Parathyroid adenoma (tissue), 2 donors: ENCODE results near the gene MSX1.

ENCODE experiments used
- H2AFZ ChIP-seq: fragments of 300-600 bp; sonication (generic); one replicate; pipeline ENCODE4 v1.7.0; 2017; ENCODE audit warnings: antibody characterized with exemption, mild to moderate bottlenecking
- H3K27ac ChIP-seq: fragments of 300-600 bp; sonication (generic); one replicate; pipeline ENCODE4 v1.7.0; 2017
- H3K27me3 ChIP-seq: fragments of 300-600 bp; sonication (generic); one replicate; pipeline ENCODE4 v1.7.0; 2017; ENCODE audit warnings: low read length; ENCODE audit not compliant: control insufficient read depth, insufficient read depth
- H3K36me3 ChIP-seq: fragments of 300-600 bp; sonication (generic); one replicate; pipeline ENCODE4 v1.7.0; 2017; ENCODE audit warnings: low read length; ENCODE audit not compliant: control insufficient read depth, insufficient read depth
- H3K4me1 ChIP-seq: fragments of 300-600 bp; sonication (generic); one replicate; pipeline ENCODE4 v1.7.0; 2017; ENCODE audit warnings: control low read depth
- H3K4me2 ChIP-seq: fragments of 300-600 bp; sonication (generic); one replicate; pipeline ENCODE4 v1.7.0; 2017; ENCODE audit warnings: low read length
- H3K4me3 ChIP-seq: fragments of 300-600 bp; sonication (generic); one replicate; pipeline ENCODE4 v1.7.0; 2017; ENCODE audit warnings: low read depth, low read length
- H3K79me2 ChIP-seq: fragments of 300-600 bp; sonication (generic); one replicate; pipeline ENCODE4 v1.7.0; 2017; ENCODE audit warnings: control low read depth
- H3K9ac ChIP-seq: fragments of 300-600 bp; sonication (generic); one replicate; pipeline ENCODE4 v1.7.0; 2017; ENCODE audit warnings: mild to moderate bottlenecking
- H3K9me3 ChIP-seq: fragments of 300-600 bp; sonication (generic); one replicate; pipeline ENCODE4 v1.7.0; 2017; ENCODE audit warnings: low read length; ENCODE audit not compliant: control insufficient read depth
- TF ChIP-seq, protein P1 (sequence below): fragments of 300-600 bp; sonication (generic); IDR thresholded peaks from one replicate; pipeline ENCODE4 v1.7.0; 2017; ENCODE audit warnings: antibody characterized with exemption, mild to moderate bottlenecking
- donor health status: primary hyperparathyroidism.

MSX1 gene

DNA sequence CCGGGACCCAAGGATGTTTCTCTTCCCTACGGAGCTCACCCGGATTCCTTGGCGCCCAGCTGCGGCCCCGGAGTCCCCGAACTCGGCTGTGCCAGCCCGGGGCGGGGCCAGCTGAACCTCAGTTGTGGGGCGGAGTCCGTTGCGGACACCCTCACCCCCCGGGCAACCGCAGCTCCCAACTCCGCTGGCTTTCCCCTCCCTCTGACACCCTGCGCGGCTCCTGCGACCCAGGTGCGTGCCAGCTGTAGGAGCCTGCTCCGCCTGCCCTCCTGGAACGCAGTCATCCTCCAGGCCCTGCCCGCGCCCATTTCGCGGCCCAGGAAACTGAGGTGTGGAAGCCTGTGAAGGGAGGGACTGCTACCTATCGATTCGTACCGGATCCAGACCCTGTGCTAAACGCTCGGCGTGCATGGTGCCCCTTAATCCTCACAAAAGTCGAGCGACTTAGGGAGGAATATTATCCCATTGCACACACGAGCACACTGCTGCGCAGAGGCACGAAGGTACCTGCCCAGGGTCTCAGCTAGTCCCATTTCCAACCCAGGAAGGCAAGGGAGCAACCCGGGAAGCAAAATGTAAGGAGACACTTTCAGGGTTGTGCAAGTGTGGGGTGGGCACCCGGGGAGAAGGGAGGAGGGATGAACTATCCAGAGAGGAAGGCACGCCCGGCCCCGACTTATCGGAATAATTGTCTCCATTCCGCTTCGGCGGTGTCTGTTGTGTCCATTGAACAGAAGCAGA is 12.3 kb downstream of the MSX1 start:
- TF ChIP-seq, protein P1, sequence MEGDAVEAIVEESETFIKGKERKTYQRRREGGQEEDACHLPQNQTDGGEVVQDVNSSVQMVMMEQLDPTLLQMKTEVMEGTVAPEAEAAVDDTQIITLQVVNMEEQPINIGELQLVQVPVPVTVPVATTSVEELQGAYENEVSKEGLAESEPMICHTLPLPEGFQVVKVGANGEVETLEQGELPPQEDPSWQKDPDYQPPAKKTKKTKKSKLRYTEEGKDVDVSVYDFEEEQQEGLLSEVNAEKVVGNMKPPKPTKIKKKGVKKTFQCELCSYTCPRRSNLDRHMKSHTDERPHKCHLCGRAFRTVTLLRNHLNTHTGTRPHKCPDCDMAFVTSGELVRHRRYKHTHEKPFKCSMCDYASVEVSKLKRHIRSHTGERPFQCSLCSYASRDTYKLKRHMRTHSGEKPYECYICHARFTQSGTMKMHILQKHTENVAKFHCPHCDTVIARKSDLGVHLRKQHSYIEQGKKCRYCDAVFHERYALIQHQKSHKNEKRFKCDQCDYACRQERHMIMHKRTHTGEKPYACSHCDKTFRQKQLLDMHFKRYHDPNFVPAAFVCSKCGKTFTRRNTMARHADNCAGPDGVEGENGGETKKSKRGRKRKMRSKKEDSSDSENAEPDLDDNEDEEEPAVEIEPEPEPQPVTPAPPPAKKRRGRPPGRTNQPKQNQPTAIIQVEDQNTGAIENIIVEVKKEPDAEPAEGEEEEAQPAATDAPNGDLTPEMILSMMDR = no peak
- H3K4me3 ChIP-seq = no peak overlapping the region
- no peak overlapping the region for H3K4me2 ChIP-seq
- H3K36me3 ChIP-seq = no peaks in the 10 kb centered on the region
- H3K79me2 ChIP-seq = no peaks in the 10 kb centered on the region
- no peaks in the 10 kb centered on the region for H3K4me1 ChIP-seq
- no peak overlapping the region for H3K9ac ChIP-seq
- no peak overlapping the region for H2AFZ ChIP-seq
- H3K9me3 ChIP-seq = no peaks in the 10 kb centered on the region
- peaks cover 32% of the 10 kb centered on the region for H3K27me3 ChIP-seq
- H3K27ac ChIP-seq = no peak overlapping the region

DNA sequence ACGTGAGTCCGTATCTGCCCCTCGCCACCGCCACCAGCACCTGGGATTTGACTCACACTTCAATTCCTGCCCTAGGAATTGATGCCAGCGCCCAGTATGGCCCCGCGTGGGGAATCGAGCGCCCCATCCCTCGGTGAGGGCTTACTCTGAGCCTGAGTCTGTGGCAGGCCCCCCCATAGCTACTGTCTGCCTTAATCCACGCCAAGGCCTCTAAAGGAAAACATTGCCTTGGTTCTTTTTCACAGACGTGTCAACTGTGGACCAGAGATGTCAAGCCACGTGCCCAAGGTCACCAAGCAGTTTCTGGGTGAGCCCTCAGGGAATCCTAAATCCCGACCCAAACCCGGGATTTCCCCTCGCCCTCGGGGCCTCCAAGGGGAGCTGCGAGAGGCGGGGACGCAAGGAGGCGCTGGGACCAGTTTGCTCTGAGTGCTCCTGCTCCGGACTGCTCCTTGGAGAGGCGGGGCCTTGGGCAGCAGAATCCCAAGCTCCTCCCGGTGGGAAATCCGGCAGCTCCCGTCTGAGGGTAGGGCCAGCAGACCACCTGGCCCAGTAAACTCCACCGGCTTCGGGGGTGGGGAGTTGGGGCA is 12.9 kb downstream of the MSX1 start:
- H2AFZ ChIP-seq = no peak overlapping the region
- H3K9ac ChIP-seq = no peak overlapping the region
- H3K79me2 ChIP-seq = no peaks in the 10 kb centered on the region
- H3K4me3 ChIP-seq = no peak overlapping the region
- no peak overlapping the region for H3K27ac ChIP-seq
- peaks cover 30% of the 10 kb centered on the region for H3K27me3 ChIP-seq
- TF ChIP-seq, protein P1 = no peak
- H3K4me1 ChIP-seq = no peaks in the 10 kb centered on the region
- H3K4me2 ChIP-seq = no peak overlapping the region
- H3K9me3 ChIP-seq = no peaks in the 10 kb centered on the region
- H3K36me3 ChIP-seq = no peaks in the 10 kb centered on the region

DNA sequence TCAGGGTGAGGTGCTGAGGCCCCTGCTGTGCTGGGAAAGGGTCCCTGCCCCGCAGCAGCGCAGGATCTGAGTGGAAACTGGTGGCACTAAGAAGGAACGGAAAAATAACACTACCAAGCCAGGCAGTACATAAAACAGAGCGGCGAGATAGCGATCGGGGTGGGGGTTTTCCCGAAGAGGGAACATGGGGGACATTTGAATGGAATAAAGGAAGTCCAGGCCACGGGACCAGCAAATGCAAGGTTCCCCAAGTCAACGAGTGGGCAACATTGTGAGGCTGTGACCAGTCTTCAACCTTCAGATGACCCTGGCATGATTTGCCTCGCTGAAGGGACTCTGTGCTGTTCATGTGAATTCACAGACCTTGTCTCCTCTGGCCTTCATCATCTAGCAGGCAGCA is 13.7 kb downstream of the MSX1 start:
- Histone ChIP-seq H2AFZ (no peak overlapping the region), H3K4me3 (no peak overlapping the region), H3K79me2 (no peaks in the 10 kb centered on the region), H3K4me2 (no peak overlapping the region), H3K9ac (no peak overlapping the region), H3K27ac (no peak overlapping the region), H3K36me3 (no peaks in the 10 kb centered on the region), H3K9me3 (no peaks in the 10 kb centered on the region), H3K4me1 (no peaks in the 10 kb centered on the region), H3K27me3 (peaks cover 27% of the 10 kb centered on the region)
- TF ChIP-seq, protein P1 = no peak

DNA sequence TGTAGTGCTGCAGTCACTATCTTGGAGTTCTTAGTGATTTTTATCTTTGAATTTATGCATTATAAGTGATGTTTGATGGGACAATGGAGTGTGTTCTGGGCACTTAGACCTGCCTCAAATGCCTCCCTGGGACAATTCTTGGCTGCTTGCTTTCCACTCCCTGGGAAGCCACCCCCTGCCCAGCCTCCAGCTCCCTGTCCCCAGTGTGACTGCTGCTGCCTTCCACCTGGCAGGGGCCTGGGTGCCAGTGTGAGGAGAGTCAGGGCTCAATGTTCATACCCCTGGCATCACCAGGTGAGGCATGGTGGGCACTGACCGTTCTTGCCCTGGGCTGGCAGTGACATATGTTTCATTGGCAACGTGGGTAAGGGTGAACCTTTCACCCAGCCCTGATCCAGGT is 14.8 kb downstream of the MSX1 start:
- Histone ChIP-seq H3K27ac (no peak overlapping the region), H3K4me1 (no peaks in the 10 kb centered on the region), H3K36me3 (no peaks in the 10 kb centered on the region), H3K9me3 (no peaks in the 10 kb centered on the region), H3K27me3 (peaks cover 20% of the 10 kb centered on the region), H3K4me2 (no peak overlapping the region), H3K79me2 (no peaks in the 10 kb centered on the region), H3K4me3 (no peak overlapping the region), H3K9ac (no peak overlapping the region), H2AFZ (no peak overlapping the region)
- TF ChIP-seq, protein P1 = no peak

DNA sequence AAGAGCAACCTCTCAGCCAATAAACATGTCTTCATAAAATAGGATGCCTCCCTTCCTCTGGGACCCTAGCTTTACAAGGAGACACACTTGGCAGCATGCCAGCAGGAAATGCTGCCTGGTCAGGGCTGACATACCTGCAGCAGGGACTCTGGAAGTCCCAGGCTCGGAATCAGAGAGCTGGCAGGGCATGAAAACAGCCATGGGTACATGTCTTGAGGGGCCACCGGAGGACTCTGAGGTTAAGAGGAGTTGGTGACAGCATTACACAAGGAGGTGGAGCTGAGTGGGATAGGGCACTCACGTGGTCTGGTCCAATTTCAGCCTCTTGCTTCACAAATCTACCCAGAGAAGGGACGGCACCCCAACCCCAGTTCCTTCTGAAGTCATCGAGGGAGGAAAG is 15.7 kb downstream of the MSX1 start:
- Histone ChIP-seq H3K4me1 (no peaks in the 10 kb centered on the region), H3K4me2 (no peak overlapping the region), H3K79me2 (no peaks in the 10 kb centered on the region), H3K9ac (no peak overlapping the region), H3K4me3 (no peak overlapping the region), H3K36me3 (no peaks in the 10 kb centered on the region), H3K27me3 (peaks cover 12% of the 10 kb centered on the region), H2AFZ (no peak overlapping the region), H3K9me3 (no peaks in the 10 kb centered on the region), H3K27ac (no peak overlapping the region)
- TF ChIP-seq, protein P1 = no peak
